Activated CD8-positive, alpha-beta T cell treated with anti-CD3 and anti-CD28 coated beads for 36 hours (primary cell): Measurements from ENCODE around the gene AJAP1. TPM values are rescaled to one million over a fixed set of nuclear protein-coding genes. Genes with fewer than 3 reads are reported as not detected.

Experiments
- ATAC-seq: fragments of 200-7000 bp; cut with Tn5 transposase; one replicate; pipeline ENCODE4 v1.10.0; 2021; ENCODE audit warnings: mild to moderate bottlenecking, moderate library complexity
- CTCF ChIA-PET: fragments of 350-600 bp; sonication (Branson Sonifier 250); formaldehyde crosslinking; loops from one replicate; lab custom pipeline; 2021; ENCODE audit warnings: antibody characterized with exemption; lab: Charles Lee
- POLR2A ChIA-PET: fragments of 350-600 bp; sonication (Branson Sonifier 250); formaldehyde crosslinking; loops from one replicate; lab custom pipeline; 2021; ENCODE audit warnings: antibody characterized with exemption; lab: Charles Lee
- DNase-seq: peaks from one replicate; pipeline ENCODE4 v3.0.0-alpha.2; 2020
- H3K27ac Mint-ChIP-seq: one replicate; pipeline ENCODE4 v1.8.0; 2021; ENCODE audit warnings: mild to moderate bottlenecking, mixed read lengths
- H3K27me3 Mint-ChIP-seq: one replicate; pipeline ENCODE4 v1.8.0; 2021; ENCODE audit warnings: mixed read lengths
- H3K36me3 Mint-ChIP-seq: one replicate; pipeline ENCODE4 v1.8.0; 2021; ENCODE audit warnings: low read depth, mixed read lengths
- H3K4me1 Mint-ChIP-seq: one replicate; pipeline ENCODE4 v1.8.0; 2021; ENCODE audit warnings: low read depth, mixed read lengths
- H3K4me3 Mint-ChIP-seq: one replicate; pipeline ENCODE4 v1.8.0; 2021; ENCODE audit warnings: mild to moderate bottlenecking, moderate library complexity, mixed read lengths
- H3K9me3 Mint-ChIP-seq: one replicate; pipeline ENCODE4 v1.8.0; 2021; ENCODE audit warnings: mixed read lengths
- intact Hi-C: fragments of 100-400 bp; cut with micrococcal nuclease; formaldehyde crosslinking; loops from one replicate; pipeline ENCODE4 v1.10.0; 2022
- total RNA-seq, 2 experiments: library from RNA; stranded (reverse); gene quantifications; one replicate each; pipeline ENCODE4 v1.2.3, GENCODE V29; 2021
- TF ChIP-seq, protein P1 (sequence below): fragments of 200-600 bp; IDR thresholded peaks from one replicate; pipeline ENCODE4 v1.8.0; 2022; ENCODE audit warnings: antibody characterized with exemption, mild to moderate bottlenecking

The AJAP1 gene
- total RNA-seq, 2 experiments from 2014 or later: 0.65 to 0.78 TPM

DNA sequence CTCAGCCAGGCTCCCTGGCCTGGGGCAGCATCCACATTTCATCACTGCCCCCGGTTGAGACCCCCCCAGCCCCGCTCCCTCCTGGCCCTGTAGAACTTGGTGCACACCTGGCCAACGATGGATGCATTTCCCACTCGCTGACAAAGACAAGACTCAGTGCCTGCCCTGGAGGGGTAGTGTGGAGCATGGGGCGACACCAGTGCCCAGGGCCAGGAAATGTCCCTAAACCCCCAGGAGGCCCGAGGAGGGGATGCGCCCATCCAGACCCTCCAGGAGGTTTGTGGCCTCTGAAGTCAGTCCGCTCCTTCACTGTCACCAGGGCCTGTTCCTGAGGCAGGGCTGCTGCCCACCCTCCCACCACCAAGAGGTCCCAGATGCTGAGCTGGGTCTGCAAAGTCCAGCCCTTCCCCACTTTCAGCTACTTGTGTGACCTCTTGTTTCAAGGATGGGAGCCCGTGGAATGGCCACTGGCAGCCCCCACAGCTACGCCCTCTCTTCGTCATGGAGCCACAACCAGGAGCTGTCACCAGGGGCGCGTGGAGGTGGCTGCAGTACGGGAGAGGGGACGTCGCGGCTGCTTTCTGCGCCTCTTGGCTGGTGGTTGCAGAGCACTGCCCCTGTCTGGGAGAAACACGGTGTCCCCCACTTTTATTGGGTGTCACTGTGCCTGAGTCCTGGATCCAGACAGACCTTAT, 35.7 kb downstream of the AJAP1 start:
- Mint-ChIP-seq H3K4me1 (no peaks in the 10 kb centered on the region), H3K4me3 (no peak overlapping the region), H3K27me3 (no peaks in the 10 kb centered on the region), H3K9me3 (no peaks in the 10 kb centered on the region), H3K36me3 (no peaks in the 10 kb centered on the region), H3K27ac (no peak overlapping the region)
- TF ChIP-seq, protein P1, sequence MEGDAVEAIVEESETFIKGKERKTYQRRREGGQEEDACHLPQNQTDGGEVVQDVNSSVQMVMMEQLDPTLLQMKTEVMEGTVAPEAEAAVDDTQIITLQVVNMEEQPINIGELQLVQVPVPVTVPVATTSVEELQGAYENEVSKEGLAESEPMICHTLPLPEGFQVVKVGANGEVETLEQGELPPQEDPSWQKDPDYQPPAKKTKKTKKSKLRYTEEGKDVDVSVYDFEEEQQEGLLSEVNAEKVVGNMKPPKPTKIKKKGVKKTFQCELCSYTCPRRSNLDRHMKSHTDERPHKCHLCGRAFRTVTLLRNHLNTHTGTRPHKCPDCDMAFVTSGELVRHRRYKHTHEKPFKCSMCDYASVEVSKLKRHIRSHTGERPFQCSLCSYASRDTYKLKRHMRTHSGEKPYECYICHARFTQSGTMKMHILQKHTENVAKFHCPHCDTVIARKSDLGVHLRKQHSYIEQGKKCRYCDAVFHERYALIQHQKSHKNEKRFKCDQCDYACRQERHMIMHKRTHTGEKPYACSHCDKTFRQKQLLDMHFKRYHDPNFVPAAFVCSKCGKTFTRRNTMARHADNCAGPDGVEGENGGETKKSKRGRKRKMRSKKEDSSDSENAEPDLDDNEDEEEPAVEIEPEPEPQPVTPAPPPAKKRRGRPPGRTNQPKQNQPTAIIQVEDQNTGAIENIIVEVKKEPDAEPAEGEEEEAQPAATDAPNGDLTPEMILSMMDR: no peak
- ChIA-PET POLR2A (no interaction called here), CTCF (no interaction called here)
- DNase-seq: no peak
- intact Hi-C loops: no loop called here
- no peak for ATAC-seq

DNA sequence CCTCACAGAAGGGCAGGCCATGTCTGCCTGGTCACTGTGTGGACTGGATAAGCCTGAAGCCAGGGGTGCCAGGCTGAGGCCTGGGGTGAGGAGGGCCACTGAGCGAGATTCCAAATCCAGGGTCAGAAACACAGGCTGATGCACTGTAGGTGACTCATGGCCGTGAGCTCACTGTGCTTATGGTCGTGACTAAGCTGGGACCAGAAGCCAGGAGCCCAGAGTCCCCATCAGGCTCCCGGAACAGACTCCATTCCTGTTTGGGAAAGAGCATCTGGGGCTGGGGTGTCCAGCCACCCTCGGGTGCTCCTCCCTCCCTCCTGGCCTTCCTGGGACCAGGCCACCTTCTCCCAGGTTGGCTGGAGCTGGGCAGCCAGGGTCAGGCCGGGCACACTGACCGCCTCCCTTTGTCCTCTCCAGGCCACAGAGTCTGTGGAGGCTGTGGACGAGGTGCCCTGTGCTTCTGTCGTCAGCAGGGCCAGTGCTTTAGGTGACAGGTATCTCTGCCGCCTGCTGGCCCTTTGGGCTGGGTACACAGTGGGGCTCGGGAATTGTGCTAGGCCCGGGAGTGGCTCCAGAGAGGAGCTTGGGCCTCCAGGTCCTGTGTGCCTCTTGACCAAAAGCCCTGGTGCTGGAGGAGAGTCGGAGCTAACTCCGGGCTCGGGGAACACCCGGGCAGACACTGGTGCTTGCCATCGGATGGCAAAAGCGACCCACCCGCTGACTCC, 36.7 kb downstream of the AJAP1 start:
- CTCF ChIA-PET: interaction anchor here (0.8 kb wide), 1 partner anchor 10 kb away, joined by 3 read pairs; no protein-coding TSS in a partner anchor

DNA sequence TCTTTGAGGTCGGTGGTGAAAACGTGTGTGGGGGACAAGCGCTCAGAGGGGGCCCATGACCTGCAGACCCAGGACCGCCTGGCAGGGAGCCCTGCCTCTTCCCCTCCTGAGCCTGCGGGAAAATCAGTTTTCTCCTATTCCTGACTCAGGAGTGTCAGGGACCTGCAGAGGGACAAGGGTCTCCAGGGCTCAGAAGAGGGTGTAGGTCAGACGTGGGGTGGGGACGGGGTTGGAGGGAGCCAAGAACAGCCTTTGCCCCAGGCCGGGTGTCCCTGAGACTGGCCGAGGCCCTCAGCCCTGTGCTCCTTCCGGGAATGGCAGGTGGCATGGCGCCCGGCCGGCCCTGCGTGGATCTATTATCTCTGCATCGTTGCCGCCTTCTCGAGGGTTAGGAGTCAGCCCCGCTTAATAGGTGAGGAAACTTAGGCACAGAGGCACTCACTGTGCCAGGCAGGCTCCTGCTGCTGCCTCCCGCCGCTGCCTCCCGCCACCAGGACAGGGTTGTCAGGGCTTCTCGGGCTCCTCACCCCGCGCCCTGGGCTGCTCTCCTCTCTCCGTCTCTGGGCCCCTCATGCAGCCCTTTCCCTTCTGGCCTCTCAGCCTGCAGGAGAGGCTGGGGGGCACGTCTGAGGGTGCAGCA, 37.5 kb downstream of the AJAP1 start:
- ATAC-seq: no peak
- no peak for DNase-seq
- ChIA-PET POLR2A (no interaction called here), CTCF (interaction anchor here (0.8 kb wide), 1 partner anchor 11 kb away, joined by 3 read pairs; no protein-coding TSS in a partner anchor)
- Mint-ChIP-seq H3K36me3 (no peaks in the 10 kb centered on the region), H3K4me1 (no peaks in the 10 kb centered on the region), H3K4me3 (no peak overlapping the region), H3K27me3 (no peaks in the 10 kb centered on the region), H3K27ac (no peak overlapping the region), H3K9me3 (no peaks in the 10 kb centered on the region)
- TF ChIP-seq, protein P1: no peak
- intact Hi-C loops: no loop called here

More for the DNA sequence above, 36.7 kb downstream of the AJAP1 start:
- no peak for DNase-seq
- POLR2A ChIA-PET: no interaction called here
- intact Hi-C loops: no loop called here
- Mint-ChIP-seq H3K9me3 (no peaks in the 10 kb centered on the region), H3K27ac (no peak overlapping the region), H3K4me1 (no peaks in the 10 kb centered on the region), H3K36me3 (no peaks in the 10 kb centered on the region), H3K4me3 (no peak overlapping the region), H3K27me3 (no peaks in the 10 kb centered on the region)
- TF ChIP-seq, protein P1: no peak
- ATAC-seq: no peak

DNA sequence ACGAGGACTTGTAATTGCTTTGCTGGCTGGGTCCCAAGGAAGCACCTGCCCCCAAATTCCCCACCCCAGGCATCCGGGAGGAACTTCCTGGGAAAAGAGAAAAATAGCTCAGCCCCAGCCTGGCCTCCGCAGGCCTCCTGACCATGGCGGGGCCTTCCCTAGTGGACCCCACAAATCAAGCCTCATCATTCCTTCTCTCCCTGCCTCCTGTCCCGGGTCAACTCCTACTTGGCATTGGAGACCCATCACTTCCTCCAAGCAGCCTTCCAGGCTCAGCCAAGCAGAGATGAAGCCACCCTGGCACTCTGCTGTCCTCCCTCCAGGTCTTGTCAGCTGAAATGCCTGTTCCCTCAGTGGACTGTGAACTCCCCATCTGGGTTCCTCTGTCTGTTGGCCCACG, 38.0 kb downstream of the AJAP1 start:
- POLR2A ChIA-PET: no interaction called here

More for the DNA sequence above, 38.0 kb downstream of the AJAP1 start:
- H3K4me1 Mint-ChIP-seq: no peaks in the 10 kb centered on the region
- no peaks in the 10 kb centered on the region for H3K36me3 Mint-ChIP-seq
- CTCF ChIA-PET: no interaction called here
- intact Hi-C loops: no loop called here
- no peaks in the 10 kb centered on the region for H3K27me3 Mint-ChIP-seq
- H3K27ac Mint-ChIP-seq: no peak overlapping the region
- H3K4me3 Mint-ChIP-seq: no peak overlapping the region
- TF ChIP-seq, protein P1: no peak
- no peak for DNase-seq
- H3K9me3 Mint-ChIP-seq: no peaks in the 10 kb centered on the region
- no peak for ATAC-seq
